ES-I3 (cell line): Measurements from ENCODE around the gene ARRDC1.

Experiments used
- H3K36me3 ChIP-seq: 2 replicates; pipeline ENCODE4 v1.6.1; 2013; ENCODE audit warnings: mild to moderate bottlenecking, low read length, control low read depth, moderate library complexity; ENCODE audit not compliant: insufficient read depth
- H3K4me1 ChIP-seq: 2 replicates; pipeline ENCODE4 v1.6.1; 2013; ENCODE audit warnings: mild to moderate bottlenecking, control low read depth, low read length; ENCODE audit not compliant: insufficient read depth
- H3K9ac ChIP-seq: 2 replicates; pipeline ENCODE4 v1.6.1; 2013; ENCODE audit warnings: low read depth, mild to moderate bottlenecking, low read length, moderate library complexity
- H3K9me3 ChIP-seq: 2 replicates; pipeline ENCODE4 v1.6.1; 2013; ENCODE audit warnings: mild to moderate bottlenecking, low read length, moderate library complexity; ENCODE audit not compliant: control insufficient read depth, insufficient read depth

ARRDC1 gene

GRCh38 chr9:137648396-137648795, 42.9 kb downstream of the ARRDC1 start:
- Histone ChIP-seq H3K36me3 (no peaks in the 10 kb centered on the region), H3K4me1 (no peaks in the 10 kb centered on the region), H3K9ac (no peak overlapping the region), H3K9me3 (no peaks in the 10 kb centered on the region)

GRCh38 chr9:137649553-137649952, 44.1 kb downstream of the ARRDC1 start:
- Histone ChIP-seq H3K9me3 (no peaks in the 10 kb centered on the region), H3K9ac (no peak overlapping the region; the same call in 1 of the 2 replicates), H3K36me3 (peaks cover 5% of the 10 kb centered on the region; the same call in 1 of the 2 replicates), H3K4me1 (no peaks in the 10 kb centered on the region)

- no peak overlapping the region for H3K9ac ChIP-seq
- H3K4me1 ChIP-seq, result no peaks in the 10 kb centered on the region
- no peaks in the 10 kb centered on the region for H3K9me3 ChIP-seq
- H3K36me3 ChIP-seq, result peaks cover 5% of the 10 kb centered on the region; the same call in 1 of the 2 replicates
These were observed 44.8 kb downstream of the ARRDC1 start for GRCh38 chr9:137650259-137650658.

- Histone ChIP-seq H3K36me3 (peaks cover 5% of the 10 kb centered on the region; the same call in 1 of the 2 replicates), H3K9me3 (no peaks in the 10 kb centered on the region), H3K4me1 (no peaks in the 10 kb centered on the region), H3K9ac (no peak overlapping the region)
These were observed 45.3 kb downstream of the ARRDC1 start for GRCh38 chr9:137650779-137651178.

- Histone ChIP-seq H3K36me3 (peaks cover 5% of the 10 kb centered on the region; the same call in 1 of the 2 replicates), H3K4me1 (no peaks in the 10 kb centered on the region), H3K9me3 (no peaks in the 10 kb centered on the region)
These were observed 50.9 kb downstream of the ARRDC1 start for GRCh38 chr9:137656416-137656815.

GRCh38 chr9:137657606-137658005, 52.1 kb downstream of the ARRDC1 start:
- Histone ChIP-seq H3K9me3 (no peaks in the 10 kb centered on the region), H3K9ac (no peak overlapping the region), H3K36me3 (peaks cover 5% of the 10 kb centered on the region; the same call in 1 of the 2 replicates), H3K4me1 (no peaks in the 10 kb centered on the region)

More at GRCh38 chr9:137656416-137656815, 50.9 kb downstream of the ARRDC1 start:
- H3K9ac ChIP-seq, result no peak overlapping the region

GRCh38 chr9:137658781-137659180, 53.3 kb downstream of the ARRDC1 start:
- H3K9ac ChIP-seq, result no peak overlapping the region
- H3K36me3 ChIP-seq, result peaks cover 3% of the 10 kb centered on the region; the same call in 1 of the 2 replicates
- peaks cover 8% of the 10 kb centered on the region; the same call in 1 of the 2 replicates for H3K4me1 ChIP-seq
- H3K9me3 ChIP-seq, result no peaks in the 10 kb centered on the region

GRCh38 chr9:137660144-137660543, 54.7 kb downstream of the ARRDC1 start:
- Histone ChIP-seq H3K9ac (no peak overlapping the region), H3K4me1 (peaks cover 16% of the 10 kb centered on the region)

GRCh38 chr9:137663584-137663983, 58.1 kb downstream of the ARRDC1 start:
- peaks cover 44% of the 10 kb centered on the region for H3K4me1 ChIP-seq
- H3K36me3 ChIP-seq, result no peaks in the 10 kb centered on the region
- H3K9me3 ChIP-seq, result no peaks in the 10 kb centered on the region
- no peak overlapping the region for H3K9ac ChIP-seq

More at GRCh38 chr9:137660144-137660543, 54.7 kb downstream of the ARRDC1 start:
- no peaks in the 10 kb centered on the region for H3K36me3 ChIP-seq
- no peaks in the 10 kb centered on the region for H3K9me3 ChIP-seq

- Histone ChIP-seq H3K9me3 (no peaks in the 10 kb centered on the region), H3K36me3 (no peaks in the 10 kb centered on the region), H3K4me1 (peaks cover 44% of the 10 kb centered on the region), H3K9ac (no peak overlapping the region)
These were observed 59.2 kb downstream of the ARRDC1 start for GRCh38 chr9:137664676-137665075.
